GM08714 (cell line): ENCODE measurements around the gene PRDM16.

Experiments used
- H3K4me3 ChIP-seq: fragments of 200-500 bp; sonication (Bioruptor generic); 2 replicates; pipeline ENCODE4 v1.5.1; 2014; ENCODE audit warnings: mild to moderate bottlenecking, low read length, inconsistent platforms
- ZNF274 ChIP-seq: IDR thresholded peaks from 2 replicates; pipeline ENCODE4 v1.6.1; 2012; ENCODE audit warnings: mild to moderate bottlenecking, low read depth, low read length

Gene PRDM16

GRCh38 chr1:3305156-3305555, 236.2 kb downstream of the PRDM16 start:
- no peak for TF ChIP-seq ZNF274
- no peak overlapping the region for H3K4me3 ChIP-seq

- H3K4me3 ChIP-seq, result no peak overlapping the region
- no peak for TF ChIP-seq ZNF274
Measured at GRCh38 chr1:3306583-3307291, 237.7 kb downstream of the PRDM16 start.

- H3K4me3 ChIP-seq, result no peak overlapping the region
- TF ChIP-seq ZNF274, result no peak
Measured at GRCh38 chr1:3307359-3307758, 238.4 kb downstream of the PRDM16 start.

GRCh38 chr1:3308053-3308452, 239.1 kb downstream of the PRDM16 start:
- TF ChIP-seq ZNF274, result no peak
- H3K4me3 ChIP-seq, result no peak overlapping the region

- TF ChIP-seq ZNF274, result no peak
- no peak overlapping the region for H3K4me3 ChIP-seq
Measured at GRCh38 chr1:3310718-3311400, 241.9 kb downstream of the PRDM16 start.

GRCh38 chr1:3311711-3312110, 242.7 kb downstream of the PRDM16 start:
- no peak for TF ChIP-seq ZNF274

GRCh38 chr1:3312310-3312897, 243.4 kb downstream of the PRDM16 start:
- H3K4me3 ChIP-seq, result no peak overlapping the region
- TF ChIP-seq ZNF274, result no peak

More at GRCh38 chr1:3311711-3312110, 242.7 kb downstream of the PRDM16 start:
- no peak overlapping the region for H3K4me3 ChIP-seq

- no peak for TF ChIP-seq ZNF274
- H3K4me3 ChIP-seq, result no peak overlapping the region
Measured at GRCh38 chr1:3312898-3313575, 244.0 kb downstream of the PRDM16 start.

- H3K4me3 ChIP-seq, result no peak overlapping the region
- TF ChIP-seq ZNF274, result no peak
Measured at GRCh38 chr1:3313576-3313950, 244.6 kb downstream of the PRDM16 start.

GRCh38 chr1:3314491-3315381, 245.7 kb downstream of the PRDM16 start:
- H3K4me3 ChIP-seq, result no peak overlapping the region
- TF ChIP-seq ZNF274, result no peak

- no peak overlapping the region for H3K4me3 ChIP-seq
- no peak for TF ChIP-seq ZNF274
Measured at GRCh38 chr1:3315399-3316339, 246.7 kb downstream of the PRDM16 start.

- no peak for TF ChIP-seq ZNF274
- H3K4me3 ChIP-seq, result no peak overlapping the region
Measured at GRCh38 chr1:3316340-3316943, 247.4 kb downstream of the PRDM16 start.
